GM12864 (cell line): ENCODE measurements around the gene BLTP3B.

Source experiments
- DNase-seq: peaks from one replicate; pipeline ENCODE4 v3.0.0-alpha.2; 2011; ENCODE audit warnings: low read depth
- H3K4me3 ChIP-seq: 2 replicates; pipeline ENCODE4 v1.5.1; 2011; ENCODE audit warnings: mild to moderate bottlenecking, low read depth, low read length, control low read depth
- CTCF ChIP-seq: IDR thresholded peaks from 2 replicates; pipeline ENCODE4 v1.5.1; 2011; ENCODE audit warnings: low read depth, mild to moderate bottlenecking, moderate library complexity, low read length, control low read depth, inconsistent platforms; ENCODE audit errors: missing control alignments

Gene BLTP3B

GRCh38 chr12:100170313-100170858 lies 27.7 kb upstream of the BLTP3B start:
- DNase-seq, result no peak
- H3K4me3 ChIP-seq, result no peak overlapping the region
- TF ChIP-seq CTCF, result no peak

- DNase-seq, result no peak
Measured at GRCh38 chr12:100169345-100169744, 26.7 kb upstream of the BLTP3B start.

GRCh38 chr12:100168562-100168961 lies 25.9 kb upstream of the BLTP3B start:
- no peak for TF ChIP-seq CTCF
- no peak overlapping the region for H3K4me3 ChIP-seq

More at GRCh38 chr12:100169345-100169744, 26.7 kb upstream of the BLTP3B start:
- TF ChIP-seq CTCF, result no peak
- H3K4me3 ChIP-seq, result no peak overlapping the region

GRCh38 chr12:100166232-100166631 lies 23.6 kb upstream of the BLTP3B start:
- no peak for DNase-seq
- no peak overlapping the region for H3K4me3 ChIP-seq
- TF ChIP-seq CTCF, result no peak

More at GRCh38 chr12:100168562-100168961, 25.9 kb upstream of the BLTP3B start:
- no peak for DNase-seq

- DNase-seq, result no peak
- TF ChIP-seq CTCF, result no peak
- no peak overlapping the region for H3K4me3 ChIP-seq
Measured at GRCh38 chr12:100165356-100165755, 22.7 kb upstream of the BLTP3B start.

GRCh38 chr12:100164153-100164704 lies 21.6 kb upstream of the BLTP3B start:
- no peak for TF ChIP-seq CTCF
- no peak for DNase-seq
- no peak overlapping the region for H3K4me3 ChIP-seq

GRCh38 chr12:100163416-100164152 lies 20.9 kb upstream of the BLTP3B start:
- no peak overlapping the region; the same call in 1 of the 2 replicates for H3K4me3 ChIP-seq
- TF ChIP-seq CTCF, result no peak
- no peak for DNase-seq
